Measurements from ENCODE around the gene KIAA1549. TPM values are rescaled to one million over a fixed set of nuclear protein-coding genes. Genes with fewer than 3 reads are reported as not detected.

The KIAA1549 gene
- polyA plus RNA-seq, 5 donors, result 11.5 to 14.7 (median 14.5) TPM

- DNase-seq, result no peak
These were observed 127.0 kb downstream of the KIAA1549 start for GRCh38 chr7:138854115-138854645.

DNA sequence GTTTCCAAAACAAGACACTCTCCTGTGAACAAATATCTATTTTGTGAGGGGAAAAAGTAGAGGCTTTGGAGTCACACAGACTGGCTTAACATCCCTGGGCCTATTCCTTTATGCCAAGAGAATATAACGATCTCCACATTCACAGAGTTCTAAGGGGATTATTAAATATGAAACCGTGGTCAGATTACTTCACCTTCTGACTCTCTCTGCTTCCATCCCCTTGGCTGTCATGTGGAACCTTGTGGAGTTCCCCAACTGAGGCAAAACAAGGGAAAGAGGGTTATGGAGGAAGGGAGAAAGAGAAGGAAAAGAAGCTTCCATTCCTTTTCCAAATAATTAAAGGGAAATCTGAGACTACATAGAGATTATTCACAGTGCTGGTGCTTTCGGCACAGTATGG is 127.7 kb downstream of the KIAA1549 start:
- no peak for DNase-seq

DNA sequence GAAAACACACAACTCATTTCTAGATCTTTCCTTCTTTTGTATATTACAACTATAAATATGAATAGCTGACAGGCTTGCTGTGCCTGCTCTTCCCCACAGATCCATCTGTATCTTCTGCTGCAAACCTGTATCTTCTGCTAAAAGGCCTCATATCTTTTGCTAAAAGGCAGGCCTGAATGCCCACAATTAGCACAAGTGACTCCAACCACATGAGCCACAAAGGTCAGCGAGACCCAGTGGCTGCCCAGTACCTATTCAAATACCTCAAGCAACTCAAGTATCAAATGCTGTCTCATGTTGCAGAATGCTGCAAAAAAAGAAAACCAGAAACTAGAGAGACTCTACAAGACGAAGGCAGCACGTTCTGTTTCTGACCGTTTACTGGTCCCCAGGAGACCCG is 128.7 kb downstream of the KIAA1549 start:
- DNase-seq, result no peak

DNA sequence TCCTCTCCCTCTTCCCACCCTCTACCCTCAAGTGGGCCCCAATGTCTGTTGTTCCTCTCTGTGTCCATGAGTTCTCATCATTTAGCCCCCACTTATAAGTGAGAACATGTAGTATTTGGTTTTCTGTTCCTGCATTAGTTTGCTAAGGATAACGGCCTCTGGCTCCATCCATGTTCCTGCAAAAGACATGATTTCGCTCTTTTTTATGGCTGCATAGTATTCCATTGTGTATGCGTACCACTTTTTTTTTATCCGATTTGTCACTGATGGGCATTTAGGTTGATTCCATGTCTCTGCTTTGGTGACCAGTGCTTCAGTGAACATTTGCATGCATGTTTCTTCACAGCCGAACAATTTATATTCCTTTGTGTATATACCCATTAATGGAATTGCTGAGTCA is 131.5 kb downstream of the KIAA1549 start:
- DNase-seq, result no peak

DNA sequence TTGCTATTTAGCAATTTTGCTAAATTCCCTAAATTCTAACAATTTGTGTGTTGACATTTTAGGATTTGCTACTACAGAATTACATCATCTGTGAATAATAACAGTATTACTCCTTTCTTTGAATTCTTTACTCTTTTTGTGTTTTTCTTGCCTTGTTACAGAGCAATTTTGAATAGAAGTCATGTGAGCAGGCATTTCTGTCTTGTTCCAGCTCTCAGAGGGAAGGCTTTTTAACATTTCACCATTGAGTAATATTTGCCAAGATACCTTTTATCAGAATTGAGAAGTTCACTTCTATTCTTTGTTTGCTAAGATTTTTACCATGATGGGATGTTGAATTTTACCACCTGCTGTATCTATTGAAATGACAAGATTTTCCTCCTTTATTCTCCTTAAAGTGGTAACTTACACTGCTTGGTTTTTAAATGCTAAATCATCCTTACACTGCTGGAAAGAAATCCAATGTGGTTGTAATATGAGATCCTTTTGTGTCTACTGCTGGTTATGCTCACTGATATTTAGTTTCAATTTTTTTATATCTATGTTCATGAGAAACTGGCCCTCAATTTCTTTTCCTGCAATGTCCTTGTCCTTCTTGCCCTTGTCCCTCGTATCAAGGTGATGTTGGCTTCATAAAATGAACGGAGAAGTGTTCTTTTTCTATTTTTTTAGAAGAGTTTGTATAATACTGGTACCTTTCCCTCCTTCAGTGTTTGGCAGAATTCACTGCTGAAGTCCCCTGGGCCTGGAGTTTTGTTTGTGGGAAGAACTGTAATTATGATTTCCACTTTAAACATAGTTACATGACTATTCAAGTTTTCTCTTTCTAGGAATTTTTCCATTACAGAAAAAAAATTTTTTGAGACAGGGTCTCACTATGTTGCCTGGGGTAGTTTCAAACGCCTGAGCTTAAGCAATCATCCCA is 132.9 kb downstream of the KIAA1549 start:
- DNase-seq, result no peak

- peak in 1 of 2 donors; percentile 82 for DNase-seq
These were observed 135.5 kb downstream of the KIAA1549 start for GRCh38 chr7:138845711-138846110.

GRCh38 chr7:138843632-138844580 is 137.3 kb downstream of the KIAA1549 start:
- DNase-seq, result no peak

- DNase-seq, result no peak
These were observed 139.1 kb downstream of the KIAA1549 start for GRCh38 chr7:138842111-138842510.

DNA sequence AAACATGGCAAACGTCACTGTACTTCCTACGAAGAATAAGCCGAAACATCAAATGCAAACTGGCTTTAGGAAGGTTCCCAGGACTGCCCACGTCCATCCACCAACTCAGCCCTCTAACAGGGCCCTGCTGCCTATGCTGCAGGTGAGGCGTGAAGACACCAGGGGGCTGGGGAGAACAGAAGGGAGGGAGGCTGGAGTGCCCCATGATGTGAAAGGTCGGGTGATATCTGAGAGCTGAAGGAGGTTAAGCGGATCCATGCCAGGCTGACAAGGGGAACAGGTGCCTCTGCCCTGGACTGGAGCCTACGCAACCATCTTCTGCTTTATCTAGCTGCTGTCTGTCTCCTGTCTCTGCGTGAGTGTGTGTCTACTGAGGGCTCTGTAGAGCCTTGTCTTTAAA is 143.0 kb downstream of the KIAA1549 start:
- no peak for DNase-seq

GRCh38 chr7:138837627-138838026 is 143.6 kb downstream of the KIAA1549 start:
- DNase-seq, result peak; percentile 84 to 86

DNA sequence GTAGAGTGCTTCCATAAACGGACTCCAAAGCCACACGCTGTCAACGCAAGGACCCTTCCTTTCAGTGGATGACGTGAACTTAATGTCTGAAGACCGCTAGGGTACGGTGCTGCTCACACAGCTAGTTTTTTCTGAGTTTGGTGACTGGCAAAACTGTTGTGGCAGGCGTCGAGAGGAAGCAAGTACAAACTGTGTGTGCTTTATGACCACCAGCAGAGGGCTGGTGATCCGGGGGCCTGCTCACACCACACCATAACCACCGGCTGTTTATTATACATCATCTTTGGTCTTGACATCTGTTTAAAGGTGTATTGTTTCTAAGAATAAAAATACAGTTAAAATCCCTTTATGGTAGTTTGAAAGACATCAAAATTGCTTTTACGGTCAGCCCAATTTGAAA is 146.1 kb downstream of the KIAA1549 start:
- DNase-seq, result no peak

DNA sequence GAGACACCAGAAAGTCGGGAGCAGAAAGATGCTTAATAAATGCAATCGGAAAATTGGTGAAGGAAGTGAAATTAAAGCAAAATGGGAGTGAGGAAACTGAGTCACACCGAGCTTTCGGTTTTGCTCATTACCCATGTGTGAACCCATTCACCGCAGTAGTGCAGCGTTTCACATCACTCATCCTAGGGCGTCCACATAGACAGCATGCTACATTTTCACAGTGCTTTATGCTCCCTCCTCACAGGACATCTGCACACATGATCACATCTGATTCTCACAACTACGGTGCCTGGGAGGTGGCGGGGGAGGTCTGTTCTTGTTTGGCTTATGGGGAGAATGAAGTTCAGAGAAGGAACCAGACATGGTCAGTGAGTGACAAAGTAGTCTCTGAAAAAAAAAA is 146.6 kb downstream of the KIAA1549 start:
- DNase-seq, result no peak

DNA sequence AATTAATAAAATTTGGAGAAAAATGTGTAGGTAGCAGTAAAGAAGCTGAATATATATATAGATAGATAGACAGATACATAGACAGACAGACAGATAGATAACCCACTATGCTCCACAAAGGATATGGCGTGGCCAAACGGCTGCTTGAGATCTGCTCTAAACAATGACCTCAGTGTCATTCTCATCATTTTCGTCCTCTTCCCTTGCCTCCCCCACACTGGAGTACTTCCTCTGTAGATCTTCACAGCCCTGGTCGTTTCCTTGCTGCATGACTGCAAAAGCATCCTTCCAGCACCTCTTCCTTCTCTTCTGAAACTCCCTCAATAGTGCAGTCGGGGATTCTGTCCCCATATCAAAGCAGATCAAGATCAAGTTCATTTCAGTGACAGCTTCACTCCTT is 147.6 kb downstream of the KIAA1549 start:
- DNase-seq, result no peak

DNA sequence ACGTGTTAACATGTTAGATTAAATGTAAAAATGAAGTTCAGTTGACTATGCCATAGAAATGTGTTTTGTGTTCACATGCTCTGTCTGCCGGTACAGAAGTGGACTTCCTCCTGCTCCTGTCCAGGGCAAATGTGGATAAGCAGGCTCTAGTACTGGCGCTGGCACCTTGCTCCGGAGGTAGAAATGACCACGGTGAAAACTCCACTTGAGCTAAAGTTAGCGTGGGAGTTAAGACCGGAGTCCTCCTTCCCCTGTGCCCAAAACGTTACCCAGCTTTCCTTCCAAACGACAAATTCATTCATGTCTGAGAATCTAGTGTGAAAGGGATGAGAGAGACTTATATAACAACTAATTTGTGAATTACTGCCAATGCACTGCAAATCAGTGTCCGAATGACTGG is 148.2 kb downstream of the KIAA1549 start:
- no peak for DNase-seq

DNA sequence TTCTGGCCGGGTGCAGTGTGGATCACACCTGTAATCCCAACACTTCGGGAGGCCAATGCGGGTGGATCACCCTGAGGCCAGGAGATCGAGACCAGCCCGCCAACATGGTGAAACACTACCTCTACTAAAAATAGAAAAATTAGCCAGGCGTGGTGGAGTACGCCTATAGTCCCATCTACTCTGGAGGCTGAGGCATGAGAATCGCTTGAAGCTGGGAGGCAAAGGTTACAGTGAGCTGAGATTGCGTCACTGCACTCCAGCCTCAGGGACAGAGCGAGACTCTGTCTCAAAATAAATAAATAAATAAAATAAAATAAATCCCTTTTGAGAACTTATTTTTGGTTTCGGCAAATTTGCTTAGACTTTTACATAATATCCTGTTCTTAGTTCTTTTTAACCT is 151.9 kb downstream of the KIAA1549 start:
- no peak for DNase-seq

- no peak for DNase-seq
These were observed 152.9 kb downstream of the KIAA1549 start for GRCh38 chr7:138828302-138828701.

- DNase-seq, result no peak
These were observed 156.0 kb downstream of the KIAA1549 start for GRCh38 chr7:138825049-138825721.

DNA sequence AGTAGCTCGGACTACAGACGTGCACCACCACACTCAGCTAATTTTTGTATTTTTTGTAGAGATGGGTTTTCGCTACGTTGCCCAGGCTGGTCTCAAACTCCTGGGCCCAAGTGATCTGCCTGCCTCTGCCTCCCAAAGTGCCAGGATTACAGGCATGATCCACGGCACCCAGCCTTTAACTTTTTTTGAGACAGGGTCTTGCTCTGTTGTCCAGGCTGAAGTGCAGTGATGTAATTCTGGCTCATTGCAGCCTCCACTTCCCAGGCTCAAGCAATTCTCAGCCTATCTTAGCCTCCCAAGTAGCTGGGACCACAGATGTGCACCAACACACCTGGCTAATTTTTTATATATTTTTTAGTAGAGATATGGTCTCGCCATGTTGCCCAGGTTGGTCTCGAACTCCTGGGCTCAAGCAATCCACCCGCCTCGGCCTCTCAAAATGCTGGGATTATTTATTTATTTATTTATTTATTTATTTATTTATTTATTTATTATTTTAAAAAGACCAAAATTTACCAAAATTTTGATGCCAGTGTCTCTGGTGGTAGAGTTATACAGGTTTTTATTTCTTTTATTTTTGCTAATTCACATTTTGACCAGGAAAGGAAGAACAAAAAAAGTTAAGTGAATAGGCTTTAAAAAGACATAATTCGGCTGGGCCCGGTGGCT is 158.2 kb downstream of the KIAA1549 start:
- no peak for DNase-seq

- DNase-seq, result no peak
These were observed 159.3 kb downstream of the KIAA1549 start for GRCh38 chr7:138821912-138822311.

GRCh38 chr7:138819625-138820024 is 161.6 kb downstream of the KIAA1549 start:
- DNase-seq, result no peak

DNA sequence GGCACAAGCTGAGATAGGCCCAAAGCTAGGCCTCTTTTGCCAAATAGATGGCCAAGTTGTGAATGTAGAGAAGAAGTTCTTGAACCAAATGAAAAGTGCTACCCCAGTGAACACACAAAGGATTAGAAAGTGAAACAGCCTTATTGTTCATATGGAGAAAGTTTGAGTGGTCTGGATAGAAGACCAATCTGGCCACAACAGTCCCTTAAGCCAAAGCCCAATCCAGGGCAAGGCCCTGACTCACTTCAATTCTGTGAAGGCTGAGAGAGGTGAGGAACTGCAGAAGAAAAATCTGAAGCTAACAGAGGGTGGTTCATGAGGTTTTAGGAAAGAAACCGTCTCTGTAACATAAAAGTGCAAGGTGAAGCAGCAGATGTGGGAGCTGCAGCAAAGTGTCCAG is 164.5 kb downstream of the KIAA1549 start:
- no peak for DNase-seq
